ENCODE results near the gene INPP5A. TPM values are rescaled to one million over a fixed set of nuclear protein-coding genes. Genes with fewer than 3 reads are reported as not detected.

The INPP5A gene
- total and polyA plus RNA-seq, 10 of the 15 experiments (the other 5 are each of a cell fraction or from before 2014, with no cell fraction given) = 0.52 to 15.0 (median 6.3) TPM

DNA sequence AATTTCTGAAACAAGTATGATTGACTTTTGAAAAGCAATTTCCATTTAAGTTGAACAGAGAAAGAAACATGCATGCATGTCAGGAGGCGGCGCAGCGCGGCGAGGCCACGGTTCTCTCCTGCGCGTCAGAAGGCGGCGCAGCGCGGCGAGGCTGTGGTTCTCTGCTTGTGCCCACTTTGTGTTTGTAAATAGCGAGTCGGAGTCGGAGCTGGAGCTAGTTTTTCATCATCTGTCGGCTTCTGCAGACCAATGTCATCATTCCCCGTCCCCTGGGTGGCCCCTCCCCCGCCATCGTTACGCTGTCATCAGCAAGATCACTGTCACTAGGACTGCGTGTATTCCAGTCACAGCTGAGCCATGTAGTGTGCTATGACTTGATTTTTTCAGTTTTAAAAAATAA, 49.2 kb downstream of the INPP5A start:
- Histone ChIP-seq H3K36me3 (ENCODE audit: control insufficient read depth in 2 of 2, insufficient read depth in 2 of 2, low read length in 1 of 2) (no peaks in the 10 kb centered on the region), H2AFZ (ENCODE audit: control insufficient read depth, low read depth, low read length) (no peak overlapping the region), H3K4me3 (no peak overlapping the region), H3K4me2 (ENCODE audit: control insufficient read depth, insufficient read depth) (no peak overlapping the region), H3K79me2 (ENCODE audit: control insufficient read depth, insufficient read depth, low read length) (no peaks in the 10 kb centered on the region; the same call in 1 of the 2 replicates), H3K9me3 (replicated peaks; ENCODE audit: control insufficient read depth, insufficient read depth, low read length) (no peaks in the 10 kb centered on the region; the same call in 2 of the 3 replicates), H3K9ac (ENCODE audit: control insufficient read depth, insufficient read depth, low read length) (no peak overlapping the region), H4K20me1 (ENCODE audit: control insufficient read depth, insufficient read depth) (no peaks in the 10 kb centered on the region), H3K27me3 (replicated peaks in 1 of 2; ENCODE audit: control insufficient read depth in 2 of 2, insufficient read depth in 2 of 2, low read length in 1 of 2) (no peaks in the 10 kb centered on the region), H3K4me1 (ENCODE audit: control insufficient read depth, insufficient read depth, low read length) (peaks cover 9% of the 10 kb centered on the region), H3K27ac (ENCODE audit: control insufficient read depth, insufficient read depth) (no peak overlapping the region)
- in situ Hi-C loops (cut with MboI) (no loop called here), intact Hi-C loops (cut with micrococcal nuclease; ENCODE audit: unreplicated experiment) (no loop called here)
- TF ChIP-seq BHLHE40 (IDR thresholded peaks at IDR 0.05; ENCODE audit: borderline replicate concordance in 1 of 2, low read depth in 2 of 2, low read length in 1 of 2) = no peak
- TF ChIP-seq FOXK2 (IDR thresholded peaks at IDR 0.05) = no peak
- TF ChIP-seq TAF1 (IDR thresholded peaks at IDR 0.05; ENCODE audit: borderline replicate concordance, low read depth, low read length) = no peak
- no peak for TF ChIP-seq TCF12 (IDR thresholded peaks at IDR 0.05; ENCODE audit: low read depth, low read length)
- TF ChIP-seq RFX5 (IDR thresholded peaks at IDR 0.05; ENCODE audit: low read depth, low read length) = no peak
- no peak for TF ChIP-seq CHD2 (IDR thresholded peaks at IDR 0.05; ENCODE audit: borderline replicate concordance, low read depth, low read length)
- TF ChIP-seq STAT1 (conservative IDR thresholded peaks at IDR 0.05) = no peak
- TF ChIP-seq EGR1 (IDR thresholded peaks at IDR 0.05; ENCODE audit: borderline replicate concordance in 1 of 2, low read depth in 2 of 2, low read length in 2 of 2) = no peak
- no peak for TF ChIP-seq RB1 (IDR thresholded peaks at IDR 0.05; ENCODE audit: borderline replicate concordance)
- TF ChIP-seq, protein P1, sequence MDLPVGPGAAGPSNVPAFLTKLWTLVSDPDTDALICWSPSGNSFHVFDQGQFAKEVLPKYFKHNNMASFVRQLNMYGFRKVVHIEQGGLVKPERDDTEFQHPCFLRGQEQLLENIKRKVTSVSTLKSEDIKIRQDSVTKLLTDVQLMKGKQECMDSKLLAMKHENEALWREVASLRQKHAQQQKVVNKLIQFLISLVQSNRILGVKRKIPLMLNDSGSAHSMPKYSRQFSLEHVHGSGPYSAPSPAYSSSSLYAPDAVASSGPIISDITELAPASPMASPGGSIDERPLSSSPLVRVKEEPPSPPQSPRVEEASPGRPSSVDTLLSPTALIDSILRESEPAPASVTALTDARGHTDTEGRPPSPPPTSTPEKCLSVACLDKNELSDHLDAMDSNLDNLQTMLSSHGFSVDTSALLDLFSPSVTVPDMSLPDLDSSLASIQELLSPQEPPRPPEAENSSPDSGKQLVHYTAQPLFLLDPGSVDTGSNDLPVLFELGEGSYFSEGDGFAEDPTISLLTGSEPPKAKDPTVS (IDR thresholded peaks at IDR 0.05; ENCODE audit: low read depth, low read length) = no peak
- TF ChIP-seq RCOR1 (conservative IDR thresholded peaks at IDR 0.05; ENCODE audit: low read depth, low read length) = no peak
- TF ChIP-seq ZNF217 (IDR thresholded peaks at IDR 0.05) = no peak
- TF ChIP-seq, protein P2, sequence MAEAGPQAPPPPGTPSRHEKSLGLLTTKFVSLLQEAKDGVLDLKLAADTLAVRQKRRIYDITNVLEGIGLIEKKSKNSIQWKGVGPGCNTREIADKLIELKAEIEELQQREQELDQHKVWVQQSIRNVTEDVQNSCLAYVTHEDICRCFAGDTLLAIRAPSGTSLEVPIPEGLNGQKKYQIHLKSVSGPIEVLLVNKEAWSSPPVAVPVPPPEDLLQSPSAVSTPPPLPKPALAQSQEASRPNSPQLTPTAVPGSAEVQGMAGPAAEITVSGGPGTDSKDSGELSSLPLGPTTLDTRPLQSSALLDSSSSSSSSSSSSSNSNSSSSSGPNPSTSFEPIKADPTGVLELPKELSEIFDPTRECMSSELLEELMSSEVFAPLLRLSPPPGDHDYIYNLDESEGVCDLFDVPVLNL (IDR thresholded peaks at IDR 0.05; ENCODE audit: low read depth, low read length) = no peak
- TF ChIP-seq, protein P3, sequence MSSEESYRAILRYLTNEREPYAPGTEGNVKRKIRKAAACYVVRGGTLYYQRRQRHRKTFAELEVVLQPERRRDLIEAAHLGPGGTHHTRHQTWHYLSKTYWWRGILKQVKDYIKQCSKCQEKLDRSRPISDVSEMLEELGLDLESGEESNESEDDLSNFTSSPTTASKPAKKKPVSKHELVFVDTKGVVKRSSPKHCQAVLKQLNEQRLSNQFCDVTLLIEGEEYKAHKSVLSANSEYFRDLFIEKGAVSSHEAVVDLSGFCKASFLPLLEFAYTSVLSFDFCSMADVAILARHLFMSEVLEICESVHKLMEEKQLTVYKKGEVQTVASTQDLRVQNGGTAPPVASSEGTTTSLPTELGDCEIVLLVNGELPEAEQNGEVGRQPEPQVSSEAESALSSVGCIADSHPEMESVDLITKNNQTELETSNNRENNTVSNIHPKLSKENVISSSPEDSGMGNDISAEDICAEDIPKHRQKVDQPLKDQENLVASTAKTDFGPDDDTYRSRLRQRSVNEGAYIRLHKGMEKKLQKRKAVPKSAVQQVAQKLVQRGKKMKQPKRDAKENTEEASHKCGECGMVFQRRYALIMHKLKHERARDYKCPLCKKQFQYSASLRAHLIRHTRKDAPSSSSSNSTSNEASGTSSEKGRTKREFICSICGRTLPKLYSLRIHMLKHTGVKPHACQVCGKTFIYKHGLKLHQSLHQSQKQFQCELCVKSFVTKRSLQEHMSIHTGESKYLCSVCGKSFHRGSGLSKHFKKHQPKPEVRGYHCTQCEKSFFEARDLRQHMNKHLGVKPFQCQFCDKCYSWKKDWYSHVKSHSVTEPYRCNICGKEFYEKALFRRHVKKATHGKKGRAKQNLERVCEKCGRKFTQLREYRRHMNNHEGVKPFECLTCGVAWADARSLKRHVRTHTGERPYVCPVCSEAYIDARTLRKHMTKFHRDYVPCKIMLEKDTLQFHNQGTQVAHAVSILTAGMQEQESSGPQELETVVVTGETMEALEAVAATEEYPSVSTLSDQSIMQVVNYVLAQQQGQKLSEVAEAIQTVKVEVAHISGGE (CRISPR knock-in tag; IDR thresholded peaks at IDR 0.05) = no peak
- WGBS (ENCODE audit: insufficient coverage, insufficient replicate concordance, low lambda C conversion rate, missing lambda C conversion rate) = 91% methylated on average over 22 of the region's 22 CpGs
- ChIA-PET RAD21 (ENCODE audit: unreplicated experiment) (no interaction called here), CTCF (interaction anchor here (0.7 kb wide), 1 partner anchor 220 kb away, joined by 3 read pairs; no protein-coding TSS in a partner anchor), SMC1A (ENCODE audit: uncharacterized antibody, unreplicated experiment) (no interaction called here), POLR2A (interaction anchor here (1.3 to 1.8 kb wide), 2 partner anchors 11 to 15 kb away, joined by 5 to 12 read pairs; no protein-coding TSS in a partner anchor)
- DNase-seq (ENCODE audit: low read depth, low spot score) = no peak
- BruUV-seq (replicated peaks) = no TSS peak
- no peak for FAIRE-seq
- no peak for ATAC-seq

Measured in GM12878 (cell line).